GM12872 (cell line): ENCODE data around the gene SHISA8.

Source experiments
- TF ChIP-seq, protein P1 (sequence below): IDR thresholded peaks from 3 replicates; pipeline ENCODE4 v1.5.1; 2011; ENCODE audit warnings: low read depth, mild to moderate bottlenecking, low read length, moderate library complexity; ENCODE audit not compliant: insufficient read depth

Gene SHISA8

DNA sequence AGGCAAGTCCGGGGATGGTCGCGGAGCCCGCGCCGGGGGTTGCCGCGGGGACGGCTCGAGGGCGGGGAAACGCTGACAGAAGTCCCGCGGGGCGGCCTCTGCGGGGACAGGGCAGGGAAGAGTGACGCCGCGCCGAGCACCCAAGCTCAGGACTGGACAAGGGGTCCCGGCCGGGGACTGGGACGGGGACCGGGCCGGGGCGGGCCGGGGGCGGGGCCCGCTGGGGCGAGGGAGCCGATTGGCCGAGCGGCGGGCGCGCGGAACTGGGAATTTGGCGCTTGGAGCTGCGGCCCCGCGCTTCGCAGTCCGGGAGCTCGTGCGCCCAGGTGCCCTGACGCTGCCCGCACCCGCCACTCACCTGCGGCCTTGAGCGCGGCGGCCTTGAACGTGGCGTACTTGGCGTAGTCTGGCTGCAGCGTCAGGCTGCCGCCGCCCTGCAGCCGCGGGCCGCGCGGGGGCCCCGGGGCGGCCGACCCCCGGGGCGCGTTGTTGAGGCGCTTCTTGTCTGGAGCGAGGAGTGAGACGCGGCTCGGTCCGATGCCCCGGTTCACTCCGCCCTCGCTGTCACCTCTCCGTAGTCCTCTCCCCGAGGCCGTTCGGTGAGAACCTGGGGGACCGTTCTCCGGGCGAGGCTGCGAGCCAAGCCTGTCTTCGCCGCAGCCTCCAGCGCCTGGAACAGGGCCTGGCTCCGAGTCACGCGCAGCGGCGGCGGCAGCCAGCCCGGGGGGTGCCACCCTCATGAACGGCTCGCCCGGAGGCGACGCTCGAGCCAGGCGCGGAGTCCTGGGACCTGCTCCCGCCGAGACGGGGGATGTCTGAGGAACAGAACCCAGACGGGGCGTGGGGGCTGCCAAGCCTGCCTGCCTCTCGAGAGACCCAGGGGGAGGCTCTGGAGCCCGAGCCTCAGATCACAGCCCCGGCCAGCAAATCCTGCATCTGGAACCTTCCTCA lies 4.5 kb downstream of the SHISA8 start:
- TF ChIP-seq, protein P1, sequence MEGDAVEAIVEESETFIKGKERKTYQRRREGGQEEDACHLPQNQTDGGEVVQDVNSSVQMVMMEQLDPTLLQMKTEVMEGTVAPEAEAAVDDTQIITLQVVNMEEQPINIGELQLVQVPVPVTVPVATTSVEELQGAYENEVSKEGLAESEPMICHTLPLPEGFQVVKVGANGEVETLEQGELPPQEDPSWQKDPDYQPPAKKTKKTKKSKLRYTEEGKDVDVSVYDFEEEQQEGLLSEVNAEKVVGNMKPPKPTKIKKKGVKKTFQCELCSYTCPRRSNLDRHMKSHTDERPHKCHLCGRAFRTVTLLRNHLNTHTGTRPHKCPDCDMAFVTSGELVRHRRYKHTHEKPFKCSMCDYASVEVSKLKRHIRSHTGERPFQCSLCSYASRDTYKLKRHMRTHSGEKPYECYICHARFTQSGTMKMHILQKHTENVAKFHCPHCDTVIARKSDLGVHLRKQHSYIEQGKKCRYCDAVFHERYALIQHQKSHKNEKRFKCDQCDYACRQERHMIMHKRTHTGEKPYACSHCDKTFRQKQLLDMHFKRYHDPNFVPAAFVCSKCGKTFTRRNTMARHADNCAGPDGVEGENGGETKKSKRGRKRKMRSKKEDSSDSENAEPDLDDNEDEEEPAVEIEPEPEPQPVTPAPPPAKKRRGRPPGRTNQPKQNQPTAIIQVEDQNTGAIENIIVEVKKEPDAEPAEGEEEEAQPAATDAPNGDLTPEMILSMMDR: no peak

DNA sequence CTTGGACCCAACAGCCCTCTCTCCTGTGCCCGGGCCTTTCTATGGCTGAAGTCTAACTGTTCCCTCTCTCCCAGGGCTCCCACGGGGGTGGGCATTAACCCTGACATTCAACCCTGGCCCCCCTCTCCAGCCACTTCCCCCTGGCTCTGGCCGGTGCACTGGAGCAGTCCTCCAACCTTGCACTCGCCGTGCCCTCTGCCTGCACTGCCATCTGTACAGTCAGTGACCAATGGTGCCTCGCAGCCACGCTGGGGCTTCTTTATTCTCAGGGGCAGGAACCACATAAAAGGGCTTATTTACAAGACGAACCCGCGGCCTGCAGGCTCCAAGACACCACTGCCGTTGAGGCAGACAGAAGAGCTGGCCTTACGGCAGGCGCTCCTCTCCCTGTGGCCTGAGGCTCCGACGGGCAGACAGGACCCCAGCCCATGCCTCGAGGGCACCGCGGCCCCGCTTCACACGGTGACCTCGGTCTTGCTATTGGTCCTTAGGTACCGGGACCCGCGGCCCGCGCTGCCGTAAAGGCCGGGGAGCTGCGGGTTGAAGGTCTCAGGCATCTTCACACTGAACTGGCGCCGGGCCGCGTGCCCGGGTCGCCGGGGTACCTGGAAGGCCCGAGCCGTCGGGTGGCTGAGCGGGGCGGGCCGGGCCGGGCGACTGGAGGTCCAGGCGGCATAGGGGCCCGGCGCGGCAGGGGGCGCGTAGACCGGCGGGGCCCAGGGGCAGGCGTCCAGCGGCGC lies 5.4 kb downstream of the SHISA8 start:
- TF ChIP-seq, protein P1: no peak

DNA sequence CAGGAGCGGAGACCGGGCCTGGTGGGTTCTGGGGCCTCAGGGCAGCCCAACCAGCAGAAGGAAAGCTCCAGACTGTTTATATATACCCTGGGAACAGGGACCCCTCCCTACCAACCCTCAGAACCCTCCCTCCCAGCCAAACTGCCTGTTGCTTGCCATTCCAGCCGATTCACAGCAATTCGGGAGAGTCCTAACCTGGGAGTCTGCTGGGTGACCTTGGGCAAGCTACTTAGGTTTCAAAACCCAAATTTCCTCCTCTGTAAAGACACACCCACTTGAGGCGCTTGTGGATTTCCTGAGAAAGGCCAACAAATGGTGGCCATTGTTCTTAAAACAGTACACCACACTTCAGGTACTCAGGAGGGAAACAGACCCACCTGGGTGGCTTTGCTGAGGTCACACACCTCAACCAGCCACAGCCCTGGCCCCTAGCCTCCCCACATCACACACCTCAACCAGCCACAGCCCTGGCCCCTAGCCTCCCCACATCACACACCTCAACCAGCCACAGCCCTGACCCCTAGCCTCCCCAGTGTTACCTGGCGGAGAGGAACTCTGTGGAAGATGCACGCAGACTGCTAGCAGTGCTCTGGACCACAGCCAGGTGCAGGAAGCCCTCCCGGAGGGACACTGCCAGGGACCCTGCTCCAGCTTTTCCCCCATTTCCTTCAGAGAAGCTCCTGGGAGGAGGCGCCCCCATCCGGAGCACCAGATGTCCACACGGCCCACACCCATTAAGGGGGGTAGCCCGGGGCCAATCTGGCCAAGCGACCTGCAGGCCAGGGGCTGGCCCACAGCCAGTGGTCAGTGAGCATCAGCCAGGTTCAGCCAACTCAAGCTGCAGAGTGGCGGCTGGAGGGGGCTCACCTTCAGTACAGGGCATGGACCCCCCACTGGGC lies 6.2 kb downstream of the SHISA8 start:
- TF ChIP-seq, protein P1: no peak

DNA sequence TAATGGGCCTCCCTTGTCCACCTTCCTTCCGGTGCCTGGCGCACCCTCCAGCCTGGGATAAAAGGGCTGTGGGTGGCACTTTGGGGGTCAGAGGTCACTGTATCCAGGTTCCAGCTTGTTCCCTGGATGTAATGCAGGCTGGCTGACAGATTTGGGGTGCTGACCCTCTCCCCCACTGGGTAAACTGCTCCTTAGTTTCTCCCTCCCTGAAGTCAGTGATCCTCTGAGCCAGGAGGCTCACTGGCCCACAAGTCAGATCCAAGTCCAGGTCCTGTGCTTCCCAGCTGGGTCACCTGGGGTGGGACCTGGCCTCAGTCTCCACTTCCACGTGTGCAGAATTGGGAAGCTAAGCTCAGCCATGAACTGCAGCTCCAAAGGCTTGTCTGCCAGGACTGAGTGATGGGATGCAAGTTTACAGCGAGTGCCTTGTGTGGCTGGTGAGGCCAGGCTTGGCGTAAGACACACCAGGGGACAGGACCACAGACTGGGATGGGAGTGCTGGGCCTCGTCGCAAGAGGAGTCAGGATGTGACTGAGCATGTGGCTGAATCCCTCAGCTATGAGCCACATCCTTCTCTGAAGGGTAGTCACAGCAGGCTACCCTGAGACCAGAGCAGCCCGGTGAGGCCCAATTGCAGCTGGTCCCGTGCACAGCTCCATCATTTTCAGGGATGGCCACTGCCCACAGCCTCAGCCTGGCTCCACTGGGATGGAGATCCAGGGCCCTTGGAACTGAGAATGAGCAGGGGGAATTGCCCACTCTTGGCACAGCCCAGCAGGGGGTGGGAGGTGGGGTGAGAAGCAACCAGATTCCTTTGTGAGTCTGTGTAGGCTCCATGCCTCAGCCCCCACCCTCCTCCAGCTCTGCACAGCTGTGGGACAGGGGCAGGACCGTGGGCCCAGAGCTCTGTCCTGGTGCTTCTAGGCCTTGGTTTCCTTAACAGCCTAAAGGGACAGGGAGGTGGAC lies 7.2 kb downstream of the SHISA8 start:
- TF ChIP-seq, protein P1: no peak

DNA sequence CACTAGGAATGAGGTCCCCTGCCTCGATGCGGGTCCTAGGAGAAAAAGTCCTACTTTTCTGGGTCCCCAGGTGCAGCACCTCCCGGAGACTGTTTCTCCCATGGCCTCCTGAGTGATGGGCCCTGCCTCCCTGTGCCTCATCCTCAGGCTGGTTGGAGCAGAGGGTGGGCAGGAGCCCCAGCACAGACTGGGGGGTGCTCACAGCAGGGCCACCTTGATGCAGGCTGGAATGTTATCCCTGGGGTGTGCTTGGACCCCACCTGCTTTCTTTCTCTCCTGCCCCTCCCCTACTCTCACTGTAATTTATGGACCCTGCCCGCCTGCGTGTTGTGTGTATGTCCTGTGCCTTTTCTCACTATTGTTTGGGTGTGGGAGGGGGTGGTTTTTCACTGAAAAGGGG lies 8.1 kb downstream of the SHISA8 start:
- TF ChIP-seq, protein P1: no peak

DNA sequence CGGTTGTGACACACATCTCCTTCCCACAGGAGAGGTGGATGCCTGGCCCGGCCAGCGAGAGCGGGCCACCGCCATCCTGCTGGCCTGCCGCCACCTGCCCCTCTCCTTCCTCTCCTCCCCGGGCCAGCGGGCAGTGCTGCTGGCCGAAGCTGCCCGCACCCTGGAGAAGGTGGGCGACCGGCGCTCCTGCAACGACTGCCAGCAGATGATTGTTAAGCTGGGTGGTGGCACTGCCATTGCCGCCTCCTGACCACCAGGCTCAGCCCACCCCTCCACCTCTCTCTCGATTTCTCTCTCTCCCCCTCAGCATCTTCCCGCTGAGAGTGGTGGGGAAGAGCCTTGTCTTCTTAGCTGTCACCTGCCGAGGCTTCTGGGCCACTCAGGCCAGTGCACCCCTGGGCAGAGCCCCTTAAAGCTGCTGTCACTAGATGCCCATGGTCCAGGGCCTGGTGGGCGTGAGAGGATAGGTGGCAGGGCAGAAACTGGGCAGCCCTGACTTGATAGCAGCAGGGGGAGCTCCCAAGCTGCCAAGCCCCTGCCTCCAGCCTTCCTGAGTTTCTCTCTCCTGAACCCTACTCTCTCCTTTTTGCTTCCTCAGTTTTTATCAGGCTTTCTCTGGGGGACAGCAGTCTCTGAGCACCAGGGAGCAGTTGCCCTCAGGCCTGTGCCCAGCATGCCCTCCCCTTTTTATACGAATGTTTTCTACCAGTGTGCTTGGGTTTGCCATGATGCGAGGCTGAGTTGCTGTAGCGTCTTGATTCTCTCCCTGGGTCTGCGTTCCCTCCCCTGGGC lies 9.3 kb downstream of the SHISA8 start:
- TF ChIP-seq, protein P1: 0 out of 3 replicates have a peak, but pooled peaks have one; percentile 12
